CD14-positive monocyte (primary cell): ENCODE results near the gene B4GALNT3. TPM values are rescaled to one million over a fixed set of nuclear protein-coding genes. Genes with fewer than 3 reads are reported as not detected.

Experiments used
- DNase-seq, 3 donors: peaks; one replicate each; pipeline ENCODE4 v3.0.0-alpha.2; 2011 to 2022
- H2AFZ ChIP-seq: 2 replicates; pipeline ENCODE4 v1.6.0; 2012; ENCODE audit warnings: mild to moderate bottlenecking, low read depth, low read length, inconsistent platforms; ENCODE audit not compliant: insufficient read depth, poor library complexity, severe bottlenecking
- H3K27ac ChIP-seq, 2 donors: 1 replicate in 1 of 2; 2 replicates in 1 of 2; pipeline ENCODE4 v1.5.1; 2012 to 2013; ENCODE audit warnings: low read length in 2 of 2, control low read depth in 1 of 2, inconsistent platforms in 1 of 2, low read depth in 1 of 2, mild to moderate bottlenecking in 1 of 2
- H3K27me3 ChIP-seq, 2 donors: one replicate each; pipeline versions ENCODE4 v1.6.0 to v1.6.1; 2011 to 2013; ENCODE audit warnings: low read length in 2 of 2; ENCODE audit not compliant: control insufficient read depth in 2 of 2, insufficient read depth in 2 of 2
- H3K36me3 ChIP-seq, 2 donors: replicated peaks in 1 of 2; 1 replicate in 1 of 2; 2 replicates in 1 of 2; pipeline versions ENCODE4 v1.5.1 to v1.6.1; 2012 to 2013; ENCODE audit warnings: low read length in 2 of 2, control low read depth in 1 of 2, inconsistent platforms in 1 of 2, mild to moderate bottlenecking in 1 of 2; ENCODE audit not compliant: insufficient read depth in 2 of 2, control insufficient read depth in 1 of 2
- H3K4me1 ChIP-seq, 2 donors: 1 replicate in 1 of 2; 2 replicates in 1 of 2; pipeline versions ENCODE4 v1.5.1 to v1.6.1; 2012 to 2013; ENCODE audit warnings: low read length in 2 of 2, control low read depth in 1 of 2, inconsistent platforms in 1 of 2, mild to moderate bottlenecking in 1 of 2, moderate library complexity in 1 of 2; ENCODE audit not compliant: insufficient read depth in 2 of 2, control insufficient read depth in 1 of 2
- H3K4me2 ChIP-seq: replicated peaks from 2 replicates; pipeline ENCODE3; 2012; ENCODE audit warnings: low read length, moderate library complexity, mild to moderate bottlenecking; ENCODE audit not compliant: poor library complexity, severe bottlenecking; ENCODE audit errors: extremely low read depth
- H3K4me3 ChIP-seq, 3 experiments: fragments of 200-600 bp in 1 of 3; sonication (generic) in 1 of 3; replicated peaks in 1 of 3; 1 replicate in 2 of 3; 2 replicates in 1 of 3; pipeline ENCODE4 v1.5.1; 2011 to 2013; ENCODE audit warnings: low read length in 3 of 3, mild to moderate bottlenecking in 3 of 3, control low read depth in 2 of 3, low read depth in 2 of 3, inconsistent platforms in 1 of 3, moderate library complexity in 1 of 3
- H3K79me2 ChIP-seq: 2 replicates; pipeline ENCODE4 v1.6.0; 2012; ENCODE audit warnings: mild to moderate bottlenecking, control low read depth, inconsistent platforms, low read length, moderate library complexity; ENCODE audit not compliant: insufficient read depth
- H3K9ac ChIP-seq: 2 replicates; pipeline ENCODE4 v1.6.0; 2017; ENCODE audit warnings: low read length, mild to moderate bottlenecking; ENCODE audit not compliant: insufficient read depth, poor library complexity, severe bottlenecking
- H3K9me3 ChIP-seq, 2 donors: replicated peaks in 1 of 2; 1 replicate in 1 of 2; 2 replicates in 1 of 2; pipeline versions ENCODE4 v1.5.1 to v1.6.1; 2012 to 2013; ENCODE audit warnings: low read length in 2 of 2, control low read depth in 1 of 2; ENCODE audit not compliant: control insufficient read depth in 1 of 2, insufficient read depth in 1 of 2
- H4K20me1 ChIP-seq: 2 replicates; pipeline ENCODE4 v1.6.0; 2012; ENCODE audit warnings: mild to moderate bottlenecking, low read length, control low read depth, moderate library complexity; ENCODE audit not compliant: insufficient read depth
- H3K27ac Mint-ChIP-seq, 7 donors: one replicate each; pipeline ENCODE4 v1.8.0; 2020; ENCODE audit warnings: mild to moderate bottlenecking in 7 of 7, mixed read lengths in 7 of 7, moderate library complexity in 6 of 7, inconsistent platforms in 2 of 7
- H3K27me3 Mint-ChIP-seq, 3 donors: one replicate each; pipeline ENCODE4 v1.8.0; 2021 to 2022; ENCODE audit warnings: low read depth in 3 of 3, mild to moderate bottlenecking in 3 of 3, mixed read lengths in 3 of 3, moderate library complexity in 3 of 3, inconsistent platforms in 1 of 3
- H3K36me3 Mint-ChIP-seq, 2 donors: one replicate each; pipeline ENCODE4 v1.8.0; 2020; ENCODE audit warnings: mixed read lengths in 2 of 2, inconsistent platforms in 1 of 2, mild to moderate bottlenecking in 1 of 2
- H3K4me1 Mint-ChIP-seq: one replicate; pipeline ENCODE4 v1.8.0; 2020; ENCODE audit warnings: mild to moderate bottlenecking, mixed read lengths
- H3K4me3 Mint-ChIP-seq, 2 donors: one replicate each; pipeline ENCODE4 v1.8.0; 2020; ENCODE audit warnings: mild to moderate bottlenecking in 2 of 2, mixed read lengths in 2 of 2, moderate library complexity in 1 of 2
- H3K9me3 Mint-ChIP-seq, 7 donors: one replicate each; pipeline ENCODE4 v1.8.0; 2020 to 2022; ENCODE audit warnings: mixed read lengths in 7 of 7, mild to moderate bottlenecking in 6 of 7, moderate library complexity in 6 of 7, inconsistent platforms in 2 of 7
- WGBS: methylation state at CpG from one replicate; pipeline ENCODE4 v1.1.5; 2013; ENCODE audit warnings: missing lambda C conversion rate; ENCODE audit not compliant: insufficient coverage; 5-methylcytosine and 5-hydroxymethylcytosine counted together
- intact Hi-C, 2 donors: fragments of 100-400 bp; cut with micrococcal nuclease; formaldehyde crosslinking; loops; one replicate each; pipeline versions ENCODE4 v1.15.0 to v1.15.1; 2023
- polyA plus RNA-seq, 3 donors: library from polyadenylated mRNA; depleted of rRNA in 1 of 3; unstranded in 2 of 3; stranded (reverse) in 1 of 3; fragments of 300-500 nt in 2 of 3; fragments of >200 nt in 1 of 3; fragmentation: Illumina TruSeq in 2 of 3; gene quantifications; 1 replicate in 2 of 3; 2 replicates in 1 of 3; pipeline ENCODE4 v1.2.3, GENCODE V29; 2012 to 2021
- TF ChIP-seq, protein P1 (sequence below): fragments of 200-600 bp; IDR thresholded peaks from one replicate; pipeline ENCODE4 v1.8.0; 2022; ENCODE audit warnings: antibody characterized with exemption, mild to moderate bottlenecking

The B4GALNT3 gene
- polyA plus RNA-seq, 3 donors: 0.09 to 0.10 TPM; not detected in 1

DNA sequence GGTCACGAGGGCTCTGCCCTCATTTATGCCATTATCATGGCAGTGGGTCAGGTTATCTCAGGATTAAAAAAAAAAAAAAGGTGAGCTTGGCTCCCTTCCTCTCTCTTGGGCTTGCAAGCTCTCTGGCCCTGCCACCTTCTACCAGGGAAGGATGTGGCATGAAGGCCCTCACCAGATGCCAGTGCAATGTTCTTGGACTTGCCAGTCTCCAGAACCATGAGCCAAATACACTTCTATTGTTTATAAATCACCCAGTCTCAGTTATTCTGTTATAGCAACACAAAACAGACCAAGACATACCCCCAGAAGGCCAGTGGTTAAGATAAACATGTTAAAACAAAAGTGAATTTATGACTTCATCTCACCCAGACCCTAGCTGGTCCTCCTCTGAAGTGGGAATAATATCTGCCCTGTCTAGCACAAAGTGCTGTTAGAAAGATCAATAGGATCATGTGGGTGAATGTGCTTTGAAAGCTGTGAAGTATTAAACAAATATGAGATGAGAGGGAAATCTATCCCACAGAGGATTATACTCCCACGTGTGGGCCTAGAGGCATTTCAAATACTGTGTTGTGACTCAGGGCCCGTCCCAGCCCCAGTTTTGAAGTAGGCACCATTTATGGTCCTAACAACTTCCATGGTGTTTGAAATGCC lies 114.9 kb downstream of the B4GALNT3 start:
- Mint-ChIP-seq H3K9me3 (peaks cover 0 to 2% (median 0%) of the 10 kb centered on the region in 7 donors), H3K4me1 (peaks cover 30% of the 10 kb centered on the region), H3K27ac (no peak overlapping the region), H3K27me3 (peaks cover 0 to 7% (median 0%) of the 10 kb centered on the region in 3 donors), H3K36me3 (peaks cover 2 to 11% of the 10 kb centered on the region in 2 donors), H3K4me3 (no peak overlapping the region)
- no peaks in the 10 kb centered on the region for H4K20me1 ChIP-seq
- intact Hi-C loops: loop anchor here (5.0 to 10.0 kb wide), 5 partner anchors 48 to 520 kb away; partner anchors contain the start of gene WNK1 (in 2 of the 2)
- H3K27me3 ChIP-seq: no peaks in the 10 kb centered on the region
- no peak for DNase-seq
- no peak overlapping the region for H2AFZ ChIP-seq
- H3K27ac ChIP-seq: no peak overlapping the region
- TF ChIP-seq, protein P1, sequence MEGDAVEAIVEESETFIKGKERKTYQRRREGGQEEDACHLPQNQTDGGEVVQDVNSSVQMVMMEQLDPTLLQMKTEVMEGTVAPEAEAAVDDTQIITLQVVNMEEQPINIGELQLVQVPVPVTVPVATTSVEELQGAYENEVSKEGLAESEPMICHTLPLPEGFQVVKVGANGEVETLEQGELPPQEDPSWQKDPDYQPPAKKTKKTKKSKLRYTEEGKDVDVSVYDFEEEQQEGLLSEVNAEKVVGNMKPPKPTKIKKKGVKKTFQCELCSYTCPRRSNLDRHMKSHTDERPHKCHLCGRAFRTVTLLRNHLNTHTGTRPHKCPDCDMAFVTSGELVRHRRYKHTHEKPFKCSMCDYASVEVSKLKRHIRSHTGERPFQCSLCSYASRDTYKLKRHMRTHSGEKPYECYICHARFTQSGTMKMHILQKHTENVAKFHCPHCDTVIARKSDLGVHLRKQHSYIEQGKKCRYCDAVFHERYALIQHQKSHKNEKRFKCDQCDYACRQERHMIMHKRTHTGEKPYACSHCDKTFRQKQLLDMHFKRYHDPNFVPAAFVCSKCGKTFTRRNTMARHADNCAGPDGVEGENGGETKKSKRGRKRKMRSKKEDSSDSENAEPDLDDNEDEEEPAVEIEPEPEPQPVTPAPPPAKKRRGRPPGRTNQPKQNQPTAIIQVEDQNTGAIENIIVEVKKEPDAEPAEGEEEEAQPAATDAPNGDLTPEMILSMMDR: no peak
- H3K4me3 ChIP-seq: no peak overlapping the region
- no peak overlapping the region for H3K9ac ChIP-seq
- H3K4me1 ChIP-seq: peaks cover 31 to 39% of the 10 kb centered on the region in 2 donors
- H3K79me2 ChIP-seq: no peaks in the 10 kb centered on the region
- no peaks in the 10 kb centered on the region for H3K36me3 ChIP-seq
- no peak overlapping the region for H3K4me2 ChIP-seq
- 83% methylated on average over 1 of the region's 3 CpGs for WGBS
- peaks cover 0 to 3% of the 10 kb centered on the region in 2 donors for H3K9me3 ChIP-seq

DNA sequence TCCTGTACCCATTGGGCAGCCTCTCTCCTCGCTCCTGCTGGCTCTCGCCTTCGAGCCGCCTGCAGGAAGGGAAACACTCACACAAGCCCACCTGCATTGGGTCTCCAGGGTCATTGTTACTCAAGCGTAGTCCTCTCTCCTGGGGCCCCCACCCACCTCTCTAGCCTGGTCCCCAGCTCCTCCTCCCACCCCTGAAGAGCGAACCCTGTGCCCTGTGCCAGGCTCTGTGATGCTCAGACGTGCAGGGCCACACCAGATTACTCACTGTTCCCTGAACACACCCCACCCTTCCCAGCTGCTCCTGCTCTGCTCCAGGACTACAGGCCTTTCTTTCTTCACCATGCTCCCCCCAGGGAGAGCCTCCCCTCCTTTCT lies 115.4 kb downstream of the B4GALNT3 start:
- intact Hi-C loops: loop anchor here (5.0 to 10.0 kb wide), 4 partner anchors 47 to 520 kb away; partner anchors contain the start of gene WNK1 (in 2 of the 2)
- H3K36me3 Mint-ChIP-seq: peaks cover 2 to 11% of the 10 kb centered on the region in 2 donors
- Histone ChIP-seq H3K9me3 (peaks cover 0 to 3% of the 10 kb centered on the region in 2 donors), H3K36me3 (no peaks in the 10 kb centered on the region), H3K4me3 (no peak overlapping the region), H2AFZ (no peak overlapping the region), H3K9ac (no peak overlapping the region), H3K27ac (no peak overlapping the region), H3K27me3 (no peaks in the 10 kb centered on the region), H3K4me2 (no peak overlapping the region), H4K20me1 (no peaks in the 10 kb centered on the region), H3K4me1 (peaks cover 26 to 33% of the 10 kb centered on the region in 2 donors), H3K79me2 (no peaks in the 10 kb centered on the region)
- H3K27me3 Mint-ChIP-seq: peaks cover 0 to 7% (median 0%) of the 10 kb centered on the region in 3 donors
- H3K4me1 Mint-ChIP-seq: peaks cover 28% of the 10 kb centered on the region
- TF ChIP-seq, protein P1: no peak
- 99% methylated on average over 7 of the region's 7 CpGs for WGBS
- H3K4me3 Mint-ChIP-seq: no peak overlapping the region
- H3K27ac Mint-ChIP-seq: peak overlapping the region in 1 of 7 donors; percentile 57
- H3K9me3 Mint-ChIP-seq: peaks cover 0 to 2% (median 0%) of the 10 kb centered on the region in 7 donors
- DNase-seq: no peak
